HG03520 (cell line): ENCODE data around the gene TGM3.

Experiments used
- ATAC-seq: cut with Tn5 transposase; IDR thresholded peaks from one replicate; pipeline ENCODE4 v1.9.1; 2021; ENCODE audit warnings: mild to moderate bottlenecking, moderate library complexity; ENCODE audit not compliant: unreplicated experiment

The TGM3 gene

GRCh38 chr20:2335096-2335870 lies 39.5 kb downstream of the TGM3 start:
- ATAC-seq, result no peak

GRCh38 chr20:2336471-2336870 lies 40.7 kb downstream of the TGM3 start:
- ATAC-seq, result no peak

- no peak for ATAC-seq
Measured at GRCh38 chr20:2337142-2337541, 41.3 kb downstream of the TGM3 start.

- ATAC-seq, result no peak
Measured at GRCh38 chr20:2338411-2339066, 42.7 kb downstream of the TGM3 start.

GRCh38 chr20:2340136-2340535 lies 44.3 kb downstream of the TGM3 start:
- ATAC-seq, result no peak

GRCh38 chr20:2340823-2341222 lies 45.0 kb downstream of the TGM3 start:
- no peak for ATAC-seq

GRCh38 chr20:2341336-2341735 lies 45.5 kb downstream of the TGM3 start:
- no peak for ATAC-seq

GRCh38 chr20:2342243-2342642 lies 46.4 kb downstream of the TGM3 start:
- no peak for ATAC-seq

- ATAC-seq, result no peak
Measured at GRCh38 chr20:2346188-2346587, 50.4 kb downstream of the TGM3 start.

- no peak for ATAC-seq
Measured at GRCh38 chr20:2348336-2348735, 52.5 kb downstream of the TGM3 start.

- no peak for ATAC-seq
Measured at GRCh38 chr20:2349801-2350200, 54.0 kb downstream of the TGM3 start.

GRCh38 chr20:2350606-2351005 lies 54.8 kb downstream of the TGM3 start:
- no peak for ATAC-seq

- no peak for ATAC-seq
Measured at GRCh38 chr20:2353231-2353630, 57.4 kb downstream of the TGM3 start.

- ATAC-seq, result no peak
Measured at GRCh38 chr20:2357114-2357513, 61.3 kb downstream of the TGM3 start.

- ATAC-seq, result no peak
Measured at GRCh38 chr20:2358006-2358405, 62.2 kb downstream of the TGM3 start.

- ATAC-seq, result no peak
Measured at GRCh38 chr20:2361035-2361593, 65.3 kb downstream of the TGM3 start.

GRCh38 chr20:2363187-2363586 lies 67.4 kb downstream of the TGM3 start:
- ATAC-seq, result no peak

GRCh38 chr20:2363587-2363986 lies 67.8 kb downstream of the TGM3 start:
- no peak for ATAC-seq

- ATAC-seq, result no peak
Measured at GRCh38 chr20:2364044-2364443, 68.2 kb downstream of the TGM3 start.

GRCh38 chr20:2365091-2365490 lies 69.3 kb downstream of the TGM3 start:
- ATAC-seq, result no peak

- no peak for ATAC-seq
Measured at GRCh38 chr20:2365666-2366065, 69.9 kb downstream of the TGM3 start.

GRCh38 chr20:2368621-2369020 lies 72.8 kb downstream of the TGM3 start:
- ATAC-seq, result no peak
